Measurements from ENCODE around the gene SMAD7.

The SMAD7 gene

GRCh38 chr18:48893061-48893607, 57.6 kb downstream of the SMAD7 start:
- TF ChIP-seq CTCF (conservative IDR thresholded peaks at IDR 0.05) (no peak), ZFX (IDR thresholded peaks at IDR 0.05) (no peak)
- H3K27ac ChIP-seq = no peak overlapping the region

GRCh38 chr18:48892146-48892855, 58.5 kb downstream of the SMAD7 start:
- no peak for TF ChIP-seq CTCF (conservative IDR thresholded peaks at IDR 0.05)
- TF ChIP-seq ZFX (IDR thresholded peaks at IDR 0.05) = no peak
- no peak overlapping the region for H3K27ac ChIP-seq

GRCh38 chr18:48891721-48892120, 59.0 kb downstream of the SMAD7 start:
- no peak overlapping the region for H3K27ac ChIP-seq
- TF ChIP-seq CTCF (conservative IDR thresholded peaks at IDR 0.05) (no peak), ZFX (IDR thresholded peaks at IDR 0.05) (no peak)

- TF ChIP-seq CTCF (conservative IDR thresholded peaks at IDR 0.05) (no peak), ZFX (IDR thresholded peaks at IDR 0.05) (no peak)
- no peak overlapping the region for H3K27ac ChIP-seq
These were observed 60.6 kb downstream of the SMAD7 start for GRCh38 chr18:48889981-48890762.

- no peak for TF ChIP-seq ZFX (IDR thresholded peaks at IDR 0.05)
- no peak for TF ChIP-seq CTCF (conservative IDR thresholded peaks at IDR 0.05)
- no peak overlapping the region for H3K27ac ChIP-seq
These were observed 61.4 kb downstream of the SMAD7 start for GRCh38 chr18:48889115-48889941.

GRCh38 chr18:48888773-48889080, 62.0 kb downstream of the SMAD7 start:
- TF ChIP-seq CTCF (conservative IDR thresholded peaks at IDR 0.05) (no peak), ZFX (IDR thresholded peaks at IDR 0.05) (no peak)
- no peak overlapping the region for H3K27ac ChIP-seq
